Glomerular visceral epithelial cell (primary cell): ENCODE data around the gene FGFBP2.
A peak's percentile ranks its signal among the peaks of the same experiment; 100 is the strongest.

Experiments used
- DNase-seq: peaks from one replicate; pipeline ENCODE4 v3.0.0-alpha.2; 2016; ENCODE audit errors: extremely low spot score

Gene FGFBP2

GRCh38 chr4:15963001-15963451 is at the start of gene FGFBP2:
Gene FGFBP2 (minus strand): TSS chr4:15963175. CDS start chr4:15963129, 46 bp downstream.
- peak; percentile 32 for DNase-seq

GRCh38 chr4:16011173-16011572 is 48.2 kb upstream of the FGFBP2 start:
- DNase-seq = no peak

- DNase-seq = no peak
Measured at GRCh38 chr4:16009153-16009552, 46.2 kb upstream of the FGFBP2 start.

- no peak for DNase-seq
Measured at GRCh38 chr4:16007471-16008095, 44.6 kb upstream of the FGFBP2 start.

GRCh38 chr4:16006771-16007446 is 43.9 kb upstream of the FGFBP2 start:
- DNase-seq = no peak

- DNase-seq = no peak
Measured at GRCh38 chr4:16005676-16006075, 42.7 kb upstream of the FGFBP2 start.

GRCh38 chr4:16001484-16001858 is 38.5 kb upstream of the FGFBP2 start:
- DNase-seq = peak; percentile 77

GRCh38 chr4:16000708-16001483 is 37.9 kb upstream of the FGFBP2 start:
- no peak for DNase-seq

GRCh38 chr4:15996773-15997172 is 33.8 kb upstream of the FGFBP2 start:
- no peak for DNase-seq

- no peak for DNase-seq
Measured at GRCh38 chr4:15995826-15996225, 32.9 kb upstream of the FGFBP2 start.

GRCh38 chr4:15992167-15992485 is 29.2 kb upstream of the FGFBP2 start:
- no peak for DNase-seq

GRCh38 chr4:15990570-15991285 is 27.8 kb upstream of the FGFBP2 start:
- DNase-seq = no peak

- DNase-seq = no peak
Measured at GRCh38 chr4:15989424-15989823, 26.4 kb upstream of the FGFBP2 start.

GRCh38 chr4:15988222-15988621 is 25.2 kb upstream of the FGFBP2 start:
- DNase-seq = no peak

GRCh38 chr4:15986907-15987306 is 23.9 kb upstream of the FGFBP2 start:
- DNase-seq = no peak

- no peak for DNase-seq
Measured at GRCh38 chr4:15983610-15984009, 20.6 kb upstream of the FGFBP2 start.

GRCh38 chr4:15982842-15983524 is 20.0 kb upstream of the FGFBP2 start:
- no peak for DNase-seq

- DNase-seq = peak; percentile 2
Measured at GRCh38 chr4:15976456-15977447, 13.8 kb upstream of the FGFBP2 start.

GRCh38 chr4:15971068-15971801 is 8.3 kb upstream of the FGFBP2 start:
- no peak for DNase-seq
